ENCODE measurements around the gene TMEM87B. TPM values are rescaled to one million over a fixed set of nuclear protein-coding genes. Genes with fewer than 3 reads are reported as not detected.

TMEM87B gene
- total RNA-seq, 1 experiment from 2014 or later = 37.0 TPM

GRCh38 chr2:112166806-112167499 lies 111.9 kb downstream of the TMEM87B start:
- no peak overlapping the region for H3K4me3 Mint-ChIP-seq (ENCODE audit: low read depth, unreplicated experiment)
- peaks cover 64% of the 10 kb centered on the region for H3K27me3 Mint-ChIP-seq (ENCODE audit: unreplicated experiment)
- no peaks in the 10 kb centered on the region for H3K4me1 Mint-ChIP-seq (ENCODE audit: low read depth, unreplicated experiment)
- no peaks in the 10 kb centered on the region for H3K9me3 Mint-ChIP-seq (ENCODE audit: low read depth, unreplicated experiment)
- intact Hi-C loops (cut with micrococcal nuclease; ENCODE audit: unreplicated experiment) = no loop called here
- H3K27ac Mint-ChIP-seq (ENCODE audit: unreplicated experiment) = no peak overlapping the region
- CTCF ChIA-PET = interaction anchor here (0.7 kb wide), 1 partner anchor 466 kb away, joined by 3 read pairs; no protein-coding TSS in a partner anchor
- BruUV-seq (replicated peaks) = no TSS peak
- DNase-seq = no peak
- H3K36me3 Mint-ChIP-seq (ENCODE audit: insufficient read depth, unreplicated experiment) = no peaks in the 10 kb centered on the region
- TF ChIP-seq CTCF (IDR thresholded peaks at IDR 0.05; ENCODE audit: unreplicated experiment) = no peak

- Mint-ChIP-seq H3K36me3 (ENCODE audit: insufficient read depth, unreplicated experiment) (no peaks in the 10 kb centered on the region), H3K9me3 (ENCODE audit: low read depth, unreplicated experiment) (no peaks in the 10 kb centered on the region), H3K27ac (ENCODE audit: unreplicated experiment) (no peak overlapping the region), H3K4me3 (ENCODE audit: low read depth, unreplicated experiment) (no peak overlapping the region), H3K27me3 (ENCODE audit: unreplicated experiment) (peaks cover 50% of the 10 kb centered on the region), H3K4me1 (ENCODE audit: low read depth, unreplicated experiment) (no peaks in the 10 kb centered on the region)
- no peak for DNase-seq
- BruUV-seq (replicated peaks) = no TSS peak
- CTCF ChIA-PET = no interaction called here
- no peak for TF ChIP-seq CTCF (IDR thresholded peaks at IDR 0.05; ENCODE audit: unreplicated experiment)
- intact Hi-C loops (cut with micrococcal nuclease; ENCODE audit: unreplicated experiment) = no loop called here
Measured at GRCh38 chr2:112168422-112169124, 113.5 kb downstream of the TMEM87B start.

Other genes starting within 250 kb of the TMEM87B start
- gene ANAPC1, start 171.1 kb upstream of the TMEM87B start, total RNA-seq (2022) = 64.5 and 67.5 TPM in 2 replicates
- gene MERTK, start 156.7 kb upstream of the TMEM87B start, total RNA-seq (2022) = 1.5 and 2.1 TPM in 2 replicates
- gene FBLN7, start 83.1 kb downstream of the TMEM87B start, total RNA-seq (2022) = 0.27 and 0.73 TPM in 2 replicates
- gene ZC3H8, start 199.8 kb downstream of the TMEM87B start, total RNA-seq (2022) = 10.6 and 14.1 TPM in 2 replicates
- gene ZC3H6, start 220.3 kb downstream of the TMEM87B start, total RNA-seq (2022) = 4.4 and 6.6 TPM in 2 replicates